Erythroblast (primary cell): ENCODE data around the gene ADCY7.

Source experiments
- GATA1 ChIP-seq: IDR thresholded peaks from 2 replicates; pipeline ENCODE4 v1.6.1; 2011; ENCODE audit warnings: low read depth, mild to moderate bottlenecking, control low read depth, low read length, moderate library complexity
- POLR2A ChIP-seq: IDR thresholded peaks from 2 replicates; pipeline ENCODE4 v1.6.1; 2011; ENCODE audit warnings: mild to moderate bottlenecking, low read length

- no peak for TF ChIP-seq POLR2A
- no peak for TF ChIP-seq GATA1
Observed at GRCh38 chr16:50299508-50300105, 33.3 kb downstream of the ADCY7 start.
